Gastrocnemius medialis (tissue), 4 donors: ENCODE measurements around the gene SCN8A. TPM values are rescaled to one million over a fixed set of nuclear protein-coding genes. Genes with fewer than 3 reads are reported as not detected.

Experiments used
- ATAC-seq, 2 donors: fragments of 150-250 bp; one replicate each; pipeline ENCODE4 v1.9.1; 2016
- DNase-seq, 2 donors: peaks; one replicate each; pipeline ENCODE4 v3.0.0-alpha.2; 2019
- H3K27ac ChIP-seq, 4 donors: fragments of 200-600 bp; sonication (generic); 1 replicate in 1 of 4; 2 replicates in 3 of 4; pipeline ENCODE4 v1.5.1; 2016 to 2018; ENCODE audit warnings: mild to moderate bottlenecking in 2 of 4, moderate library complexity in 1 of 4
- H3K27me3 ChIP-seq, 3 donors: fragments of 200-600 bp; sonication (generic) in 2 of 3; 1 replicate in 1 of 3; 2 replicates in 2 of 3; pipeline versions ENCODE4 v1.5.1 to v1.6.0; 2016 to 2019; ENCODE audit warnings: mild to moderate bottlenecking in 1 of 3, moderate library complexity in 1 of 3
- H3K36me3 ChIP-seq, 2 donors: fragments of 200-600 bp; sonication (generic) in 1 of 2; one replicate each; pipeline ENCODE4 v1.5.1; 2017 to 2018
- H3K4me1 ChIP-seq, 2 donors: fragments of 200-600 bp; sonication (generic) in 1 of 2; one replicate each; pipeline ENCODE4 v1.5.1; 2016 to 2017; ENCODE audit warnings: mild to moderate bottlenecking in 2 of 2
- H3K4me3 ChIP-seq, 4 donors: fragments of 200-600 bp; sonication (generic) in 3 of 4; 1 replicate in 1 of 4; 2 replicates in 3 of 4; pipeline ENCODE4 v1.5.1; 2016 to 2019; ENCODE audit warnings: mild to moderate bottlenecking in 2 of 4
- H3K9me3 ChIP-seq, 3 donors: fragments of 200-600 bp; sonication (generic) in 2 of 3; 1 replicate in 1 of 3; 2 replicates in 2 of 3; pipeline ENCODE4 v1.5.1; 2016 to 2019
- CTCF ChIP-seq, 5 experiments: fragments of 450-650 bp in 3 of 5; fragments of 200-600 bp in 2 of 5; sonication (generic) in 2 of 5; IDR thresholded peaks in 4 of 5; conservative IDR thresholded peaks in 1 of 5; 1 replicate in 4 of 5; 2 replicates in 1 of 5; pipeline ENCODE4 v1.5.1; 2016 to 2019; ENCODE audit warnings: antibody characterized with exemption in 5 of 5, mild to moderate bottlenecking in 3 of 5, moderate library complexity in 3 of 5
- POLR2A ChIP-seq, 2 donors: fragments of 450-650 bp; IDR thresholded peaks; one replicate each; pipeline ENCODE4 v1.6.1; 2017; ENCODE audit warnings: antibody characterized with exemption in 2 of 2, mild to moderate bottlenecking in 2 of 2, moderate library complexity in 2 of 2
- in situ Hi-C, 4 donors: fragments of 200-750 bp; cut with MboI; loops; one replicate each; pipeline versions ENCODE4 v1.15.0 to v1.8.0; 2017; ENCODE audit warnings: low sequenced_read_pairs in 4 of 4
- intact Hi-C: fragments of 100-400 bp; cut with DNase I; formaldehyde crosslinking; loops from one replicate; pipeline ENCODE4 v1.15.1; 2023; ENCODE audit warnings: low total_unique reads
- total RNA-seq, 4 donors: library from RNA; depleted of rRNA; stranded (reverse); fragments of >200 nt; gene quantifications; one replicate each; pipeline versions ENCODE4 v1.1.0 to v1.2.3, GENCODE V29; 2016

Gene SCN8A
- total RNA-seq, 4 donors from 2014 or later = 0.05 to 0.29 TPM; not detected in 2

- ATAC-seq (no peak), DNase-seq (no peak)
- in situ Hi-C loops = no loop called here
- H3K9me3 ChIP-seq = no peaks in the 10 kb centered on the region
- no peaks in the 10 kb centered on the region for H3K4me1 ChIP-seq
- no peak overlapping the region for H3K4me3 ChIP-seq
- no peak overlapping the region for H3K27ac ChIP-seq
- intact Hi-C loops = no loop called here
- H3K36me3 ChIP-seq = no peaks in the 10 kb centered on the region
- H3K27me3 ChIP-seq = no peaks in the 10 kb centered on the region
- TF ChIP-seq POLR2A (IDR thresholded peaks at IDR 0.05) (no peak), CTCF (IDR thresholded peaks at IDR 0.05 in 4 of 5, conservative IDR thresholded peaks at IDR 0.05 in 1 of 5) (no peak)
These were observed 75.7 kb downstream of the SCN8A start for GRCh38 chr12:51666696-51667095.

- Histone ChIP-seq H3K27me3 (no peaks in the 10 kb centered on the region), H3K4me1 (no peaks in the 10 kb centered on the region), H3K36me3 (no peaks in the 10 kb centered on the region), H3K27ac (no peak overlapping the region), H3K4me3 (no peak overlapping the region), H3K9me3 (no peaks in the 10 kb centered on the region)
- DNase-seq (no peak), ATAC-seq (no peak)
- in situ Hi-C loops = no loop called here
- intact Hi-C loops = no loop called here
- TF ChIP-seq POLR2A (IDR thresholded peaks at IDR 0.05) (no peak), CTCF (IDR thresholded peaks at IDR 0.05 in 4 of 5, conservative IDR thresholded peaks at IDR 0.05 in 1 of 5) (no peak)
These were observed 76.2 kb downstream of the SCN8A start for GRCh38 chr12:51667269-51667668.

- TF ChIP-seq POLR2A (IDR thresholded peaks at IDR 0.05) = no peak
- no peak for TF ChIP-seq CTCF (IDR thresholded peaks at IDR 0.05 in 4 of 5, conservative IDR thresholded peaks at IDR 0.05 in 1 of 5)
- intact Hi-C loops (no loop called here), in situ Hi-C loops (no loop called here)
- no peaks in the 10 kb centered on the region for H3K9me3 ChIP-seq
- no peaks in the 10 kb centered on the region for H3K4me1 ChIP-seq
- no peaks in the 10 kb centered on the region for H3K27me3 ChIP-seq
- DNase-seq = no peak
- H3K36me3 ChIP-seq = no peaks in the 10 kb centered on the region
- H3K4me3 ChIP-seq = no peak overlapping the region
- no peak for ATAC-seq
- no peak overlapping the region for H3K27ac ChIP-seq
These were observed 78.2 kb downstream of the SCN8A start for GRCh38 chr12:51669271-51669670.

GRCh38 chr12:51669996-51670395 is 79.0 kb downstream of the SCN8A start:
- H3K4me3 ChIP-seq = no peak overlapping the region
- H3K4me1 ChIP-seq = no peaks in the 10 kb centered on the region
- in situ Hi-C loops = no loop called here
- H3K9me3 ChIP-seq = no peaks in the 10 kb centered on the region
- H3K36me3 ChIP-seq = no peaks in the 10 kb centered on the region
- ATAC-seq = no peak
- no peak overlapping the region for H3K27ac ChIP-seq
- intact Hi-C loops = no loop called here
- DNase-seq = no peak
- no peak for TF ChIP-seq CTCF (IDR thresholded peaks at IDR 0.05 in 4 of 5, conservative IDR thresholded peaks at IDR 0.05 in 1 of 5)
- no peak for TF ChIP-seq POLR2A (IDR thresholded peaks at IDR 0.05)
- no peaks in the 10 kb centered on the region for H3K27me3 ChIP-seq

GRCh38 chr12:51672334-51672733 is 81.3 kb downstream of the SCN8A start:
- no peak for ATAC-seq
- Histone ChIP-seq H3K4me3 (no peak overlapping the region), H3K36me3 (no peaks in the 10 kb centered on the region), H3K27me3 (no peaks in the 10 kb centered on the region), H3K4me1 (no peaks in the 10 kb centered on the region), H3K9me3 (no peaks in the 10 kb centered on the region), H3K27ac (no peak overlapping the region)
- in situ Hi-C loops = no loop called here
- no peak for TF ChIP-seq CTCF (IDR thresholded peaks at IDR 0.05 in 4 of 5, conservative IDR thresholded peaks at IDR 0.05 in 1 of 5)
- TF ChIP-seq POLR2A (IDR thresholded peaks at IDR 0.05) = no peak
- intact Hi-C loops = no loop called here
- no peak for DNase-seq
